ENCODE results near the gene CACHD1.

- TF ChIP-seq CTCF (IDR thresholded peaks at IDR 0.05) (no peak), POLR2A (IDR thresholded peaks at IDR 0.05) (no peak), POLR2AphosphoS5 (IDR thresholded peaks at IDR 0.05) (no peak)
Observed at GRCh38 chr1:64516301-64516700, 46.4 kb downstream of the CACHD1 start.
